MM.1S (cell line): Measurements from ENCODE around the gene OR1S1.

Experiments used
- DNase-seq: peaks from one replicate; pipeline ENCODE4 v3.0.0-alpha.2; 2015
- H2AFZ ChIP-seq: fragments of 300-600 bp; sonication (generic); 2 replicates; pipeline ENCODE4 v1.6.0; 2016; ENCODE audit warnings: antibody characterized with exemption, low read length
- H3F3A ChIP-seq: fragments of 300-600 bp; sonication (generic); 2 replicates; pipeline ENCODE4 v1.6.1; 2016; ENCODE audit warnings: mild to moderate bottlenecking, antibody characterized with exemption, low read length, moderate library complexity, mixed read lengths; ENCODE audit not compliant: insufficient read depth
- H3K27ac ChIP-seq: fragments of 300-600 bp; sonication (generic); 2 replicates; pipeline ENCODE4 v1.5.1; 2016; ENCODE audit warnings: mild to moderate bottlenecking, low read length
- H3K27me3 ChIP-seq: fragments of 300-600 bp; sonication (generic); replicated peaks from 2 replicates; pipeline ENCODE4 v1.6.0; 2016; ENCODE audit warnings: low read length; ENCODE audit not compliant: insufficient read depth
- H3K36me3 ChIP-seq: fragments of 300-600 bp; sonication (generic); replicated peaks from 2 replicates; pipeline ENCODE4 v1.6.1; 2016; ENCODE audit warnings: mild to moderate bottlenecking, low read length, mixed read lengths; ENCODE audit not compliant: insufficient read depth
- H3K4me1 ChIP-seq: fragments of 300-600 bp; sonication (generic); 2 replicates; pipeline ENCODE4 v1.6.1; 2016; ENCODE audit warnings: low read length, mixed read lengths
- H3K4me2 ChIP-seq: fragments of 300-600 bp; sonication (generic); 2 replicates; pipeline ENCODE4 v1.6.0; 2016; ENCODE audit warnings: low read depth, low read length
- H3K4me3 ChIP-seq: fragments of 300-600 bp; sonication (generic); 2 replicates; pipeline ENCODE4 v1.5.1; 2016; ENCODE audit warnings: low read length, mixed read lengths
- H3K79me2 ChIP-seq: fragments of 300-600 bp; sonication (generic); 2 replicates; pipeline ENCODE4 v1.6.1; 2016; ENCODE audit warnings: mixed run types, low read length, mixed read lengths
- H3K9ac ChIP-seq: fragments of 300-600 bp; sonication (generic); 2 replicates; pipeline ENCODE4 v1.6.1; 2016; ENCODE audit warnings: low read length, mixed read lengths
- H3K9me2 ChIP-seq: fragments of 300-600 bp; sonication (generic); replicated peaks from 2 replicates; pipeline ENCODE4 v1.6.1; 2016; ENCODE audit warnings: mild to moderate bottlenecking, low read length, mixed read lengths; ENCODE audit not compliant: insufficient read depth
- H3K9me3 ChIP-seq: fragments of 300-600 bp; sonication (generic); replicated peaks from 2 replicates; pipeline ENCODE4 v1.6.1; 2016; ENCODE audit warnings: mild to moderate bottlenecking, low read length, mixed read lengths; ENCODE audit not compliant: insufficient read depth
- H4K20me1 ChIP-seq: fragments of 300-600 bp; sonication (generic); 2 replicates; pipeline ENCODE4 v1.6.1; 2016; ENCODE audit warnings: mild to moderate bottlenecking, low read length, moderate library complexity, mixed read lengths; ENCODE audit not compliant: insufficient read depth
- CTCF ChIP-seq: fragments of 300-600 bp; sonication (generic); IDR thresholded peaks from 2 replicates; pipeline ENCODE4 v1.5.1; 2016; ENCODE audit warnings: antibody characterized with exemption, low read length, mixed read lengths
- EZH2 ChIP-seq: fragments of 300-600 bp; sonication (generic); optimal IDR thresholded peaks from 2 replicates; pipeline ENCODE3; 2017; ENCODE audit warnings: low read depth, mild to moderate bottlenecking, antibody characterized with exemption, low read length, mixed read lengths
- EZH2phosphoT487 ChIP-seq: fragments of 300-600 bp; sonication (generic); IDR thresholded peaks from 2 replicates; pipeline ENCODE4 v1.6.1; 2018; ENCODE audit warnings: antibody characterized with exemption, low read length

Gene OR1S1

GRCh38 chr11:58216476-58216875 lies 4.0 kb downstream of the OR1S1 start:
- TF ChIP-seq EZH2 (no peak), EZH2phosphoT487 (no peak), CTCF (no peak)
- H4K20me1 ChIP-seq = no peaks in the 10 kb centered on the region
- no peak overlapping the region for H3K4me3 ChIP-seq
- H3K9me3 ChIP-seq = no peaks in the 10 kb centered on the region
- no peak overlapping the region for H2AFZ ChIP-seq
- H3K4me1 ChIP-seq = no peaks in the 10 kb centered on the region
- H3K4me2 ChIP-seq = no peak overlapping the region
- H3K9ac ChIP-seq = no peak overlapping the region
- DNase-seq = no peak
- H3K27me3 ChIP-seq = no peaks in the 10 kb centered on the region
- no peaks in the 10 kb centered on the region for H3K36me3 ChIP-seq
- H3F3A ChIP-seq = no peaks in the 10 kb centered on the region
- no peaks in the 10 kb centered on the region for H3K9me2 ChIP-seq
- no peak overlapping the region for H3K27ac ChIP-seq
- H3K79me2 ChIP-seq = no peaks in the 10 kb centered on the region

- no peaks in the 10 kb centered on the region for H3K9me3 ChIP-seq
- no peak overlapping the region for H3K4me2 ChIP-seq
- no peaks in the 10 kb centered on the region for H3K36me3 ChIP-seq
- TF ChIP-seq CTCF (no peak), EZH2phosphoT487 (no peak), EZH2 (no peak)
- H3K27me3 ChIP-seq = no peaks in the 10 kb centered on the region
- no peaks in the 10 kb centered on the region for H3K4me1 ChIP-seq
- no peaks in the 10 kb centered on the region for H3K9me2 ChIP-seq
- no peak overlapping the region for H3K4me3 ChIP-seq
- no peak overlapping the region for H3K27ac ChIP-seq
- no peak for DNase-seq
- H4K20me1 ChIP-seq = no peaks in the 10 kb centered on the region
- H3K79me2 ChIP-seq = no peaks in the 10 kb centered on the region
- H3F3A ChIP-seq = no peaks in the 10 kb centered on the region
- H2AFZ ChIP-seq = no peak overlapping the region
- H3K9ac ChIP-seq = no peak overlapping the region
Measured at GRCh38 chr11:58222721-58223120, 10.2 kb downstream of the OR1S1 start.

GRCh38 chr11:58227956-58228615 lies 15.6 kb downstream of the OR1S1 start:
- no peaks in the 10 kb centered on the region for H3K36me3 ChIP-seq
- H4K20me1 ChIP-seq = no peaks in the 10 kb centered on the region
- H3K9ac ChIP-seq = no peak overlapping the region
- no peaks in the 10 kb centered on the region for H3F3A ChIP-seq
- no peak overlapping the region for H3K4me3 ChIP-seq
- H3K9me3 ChIP-seq = no peaks in the 10 kb centered on the region
- no peak overlapping the region for H2AFZ ChIP-seq
- H3K4me1 ChIP-seq = no peaks in the 10 kb centered on the region
- no peaks in the 10 kb centered on the region for H3K9me2 ChIP-seq
- H3K4me2 ChIP-seq = no peak overlapping the region
- H3K79me2 ChIP-seq = no peaks in the 10 kb centered on the region
- TF ChIP-seq CTCF (no peak), EZH2 (no peak), EZH2phosphoT487 (no peak)
- H3K27me3 ChIP-seq = no peaks in the 10 kb centered on the region
- no peak overlapping the region for H3K27ac ChIP-seq
- no peak for DNase-seq
